ENCODE data around the gene PIM1. TPM values are rescaled to one million over a fixed set of nuclear protein-coding genes. Genes with fewer than 3 reads are reported as not detected.

Gene PIM1
- total and polyA plus RNA-seq, 10 donors: 22.1 to 176 (median 59.3) TPM

DNA sequence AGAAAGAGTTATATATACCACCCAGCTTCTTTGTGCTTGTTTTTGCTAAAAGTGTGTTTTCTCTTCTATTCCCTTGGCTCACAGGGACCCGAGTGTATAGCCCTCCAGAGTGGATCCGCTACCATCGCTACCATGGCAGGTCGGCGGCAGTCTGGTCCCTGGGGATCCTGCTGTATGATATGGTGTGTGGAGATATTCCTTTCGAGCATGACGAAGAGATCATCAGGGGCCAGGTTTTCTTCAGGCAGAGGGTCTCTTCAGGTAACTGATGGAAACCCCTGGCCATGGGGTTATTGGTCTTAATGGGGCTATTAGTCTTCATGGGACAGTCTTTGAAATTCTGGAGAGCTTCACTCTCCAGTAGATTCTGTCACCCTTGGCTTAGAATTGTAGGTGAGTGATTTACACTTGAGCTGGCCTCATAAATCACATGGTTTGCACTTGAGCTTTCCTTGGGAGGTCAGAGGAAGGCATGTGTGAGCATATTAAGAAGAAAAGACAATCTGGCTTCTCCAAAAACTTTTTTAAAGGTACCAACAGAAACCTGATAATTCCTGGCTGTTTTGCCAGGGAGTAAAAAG, 3.0 kb downstream of the PIM1 start:
- Histone ChIP-seq H3K4me1 (peaks cover 48 to 93% (median 89%) of the 10 kb centered on the region in 6 donors), H3K27ac (peak overlapping the region; percentile 2 to 96 (median 92)), H3K9me3 (no peaks in the 10 kb centered on the region), H3K4me3 (peak overlapping the region; percentile 20 to 98 (median 92)), H3K36me3 (peaks cover 0 to 51% (median 32%) of the 10 kb centered on the region in 6 donors), H3K27me3 (replicated peaks in 1 of 7) (peaks cover 0 to 9% (median 0%) of the 10 kb centered on the region in 7 donors)
- DNase-seq: no peak
- intact Hi-C loops (cut with DNase I; ENCODE audit: low total_unique reads): loop anchor here (2.0 kb wide), 1 partner anchor 122 kb away; no protein-coding TSS in a partner anchor
- TF ChIP-seq POLR2AphosphoS5 (IDR thresholded peaks at IDR 0.05) (no peak), POLR2A (IDR thresholded peaks at IDR 0.05) (no peak)
- TF ChIP-seq, protein P1, sequence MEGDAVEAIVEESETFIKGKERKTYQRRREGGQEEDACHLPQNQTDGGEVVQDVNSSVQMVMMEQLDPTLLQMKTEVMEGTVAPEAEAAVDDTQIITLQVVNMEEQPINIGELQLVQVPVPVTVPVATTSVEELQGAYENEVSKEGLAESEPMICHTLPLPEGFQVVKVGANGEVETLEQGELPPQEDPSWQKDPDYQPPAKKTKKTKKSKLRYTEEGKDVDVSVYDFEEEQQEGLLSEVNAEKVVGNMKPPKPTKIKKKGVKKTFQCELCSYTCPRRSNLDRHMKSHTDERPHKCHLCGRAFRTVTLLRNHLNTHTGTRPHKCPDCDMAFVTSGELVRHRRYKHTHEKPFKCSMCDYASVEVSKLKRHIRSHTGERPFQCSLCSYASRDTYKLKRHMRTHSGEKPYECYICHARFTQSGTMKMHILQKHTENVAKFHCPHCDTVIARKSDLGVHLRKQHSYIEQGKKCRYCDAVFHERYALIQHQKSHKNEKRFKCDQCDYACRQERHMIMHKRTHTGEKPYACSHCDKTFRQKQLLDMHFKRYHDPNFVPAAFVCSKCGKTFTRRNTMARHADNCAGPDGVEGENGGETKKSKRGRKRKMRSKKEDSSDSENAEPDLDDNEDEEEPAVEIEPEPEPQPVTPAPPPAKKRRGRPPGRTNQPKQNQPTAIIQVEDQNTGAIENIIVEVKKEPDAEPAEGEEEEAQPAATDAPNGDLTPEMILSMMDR (IDR thresholded peaks at IDR 0.05 in 8 of 11, conservative IDR thresholded peaks at IDR 0.05 in 3 of 11): no peak
- WGBS, 5 donors: 52 to 86% (median 63%) methylated on average over 7 of the region's 7 CpGs

DNA sequence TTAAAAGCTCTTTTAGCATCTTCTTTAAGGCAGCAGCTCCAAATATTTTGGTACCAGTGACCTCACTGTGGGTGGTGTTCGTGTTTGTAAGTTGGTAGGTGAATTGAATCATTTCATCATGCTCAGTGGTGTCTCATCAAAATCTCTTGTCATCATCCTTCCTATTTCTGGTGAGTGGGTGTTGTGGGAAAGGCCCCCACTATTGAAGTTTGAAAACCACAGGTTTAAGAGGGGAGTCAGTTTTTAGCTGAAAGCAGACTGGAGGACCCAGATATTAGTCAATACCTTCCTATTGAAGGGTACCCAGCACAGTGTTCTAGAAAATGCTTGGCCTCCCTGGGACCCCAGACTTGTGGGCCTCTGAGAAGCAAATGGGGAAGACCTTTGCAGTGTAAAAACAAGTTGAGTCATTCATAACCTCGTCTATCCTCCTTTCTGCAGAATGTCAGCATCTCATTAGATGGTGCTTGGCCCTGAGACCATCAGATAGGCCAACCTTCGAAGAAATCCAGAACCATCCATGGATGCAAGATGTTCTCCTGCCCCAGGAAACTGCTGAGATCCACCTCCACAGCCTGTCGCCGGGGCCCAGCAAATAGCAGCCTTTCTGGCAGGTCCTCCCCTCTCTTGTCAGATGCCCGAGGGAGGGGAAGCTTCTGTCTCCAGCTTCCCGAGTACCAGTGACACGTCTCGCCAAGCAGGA, 3.7 kb downstream of the PIM1 start:
- Histone ChIP-seq H3K4me1 (peaks cover 46 to 93% (median 88%) of the 10 kb centered on the region in 6 donors), H3K27me3 (replicated peaks in 1 of 7) (peaks cover 0 to 9% (median 0%) of the 10 kb centered on the region in 7 donors), H3K27ac (peak overlapping the region; percentile 27 to 96 (median 92)), H3K4me3 (peak overlapping the region; percentile 20 to 98 (median 92)), H3K9me3 (no peaks in the 10 kb centered on the region), H3K36me3 (peaks cover 0 to 51% (median 32%) of the 10 kb centered on the region in 6 donors)
- WGBS, 5 donors: 32 to 50% (median 41%) methylated on average over 3 to 9 of the region's 9 CpGs
- peak; percentile 79 for DNase-seq
- TF ChIP-seq POLR2AphosphoS5 (IDR thresholded peaks at IDR 0.05) (peak in 1 of 3 donors; percentile 8), POLR2A (IDR thresholded peaks at IDR 0.05) (no peak)
- intact Hi-C loops (cut with DNase I; ENCODE audit: low total_unique reads): loop anchor here (2.0 kb wide), 1 partner anchor 123 kb away; no protein-coding TSS in a partner anchor

DNA sequence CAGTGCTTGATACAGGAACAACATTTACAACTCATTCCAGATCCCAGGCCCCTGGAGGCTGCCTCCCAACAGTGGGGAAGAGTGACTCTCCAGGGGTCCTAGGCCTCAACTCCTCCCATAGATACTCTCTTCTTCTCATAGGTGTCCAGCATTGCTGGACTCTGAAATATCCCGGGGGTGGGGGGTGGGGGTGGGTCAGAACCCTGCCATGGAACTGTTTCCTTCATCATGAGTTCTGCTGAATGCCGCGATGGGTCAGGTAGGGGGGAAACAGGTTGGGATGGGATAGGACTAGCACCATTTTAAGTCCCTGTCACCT, 4.2 kb downstream of the PIM1 start:
- intact Hi-C loops (cut with DNase I; ENCODE audit: low total_unique reads): no loop called here
- Histone ChIP-seq H3K36me3 (peaks cover 0 to 51% (median 32%) of the 10 kb centered on the region in 6 donors), H3K9me3 (no peaks in the 10 kb centered on the region), H3K27ac (peak overlapping the region; percentile 27 to 96 (median 92)), H3K4me1 (peaks cover 45 to 91% (median 83%) of the 10 kb centered on the region in 6 donors), H3K27me3 (replicated peaks in 1 of 7) (peaks cover 0 to 9% (median 0%) of the 10 kb centered on the region in 7 donors), H3K4me3 (peak overlapping the region in 7 of 8 donors; percentile 78 to 98 (median 93))
- TF ChIP-seq POLR2AphosphoS5 (IDR thresholded peaks at IDR 0.05): no peak
- DNase-seq: no peak
- WGBS, 5 donors: 52 to 74% (median 58%) methylated on average over 2 to 3 of the region's 3 CpGs

DNA sequence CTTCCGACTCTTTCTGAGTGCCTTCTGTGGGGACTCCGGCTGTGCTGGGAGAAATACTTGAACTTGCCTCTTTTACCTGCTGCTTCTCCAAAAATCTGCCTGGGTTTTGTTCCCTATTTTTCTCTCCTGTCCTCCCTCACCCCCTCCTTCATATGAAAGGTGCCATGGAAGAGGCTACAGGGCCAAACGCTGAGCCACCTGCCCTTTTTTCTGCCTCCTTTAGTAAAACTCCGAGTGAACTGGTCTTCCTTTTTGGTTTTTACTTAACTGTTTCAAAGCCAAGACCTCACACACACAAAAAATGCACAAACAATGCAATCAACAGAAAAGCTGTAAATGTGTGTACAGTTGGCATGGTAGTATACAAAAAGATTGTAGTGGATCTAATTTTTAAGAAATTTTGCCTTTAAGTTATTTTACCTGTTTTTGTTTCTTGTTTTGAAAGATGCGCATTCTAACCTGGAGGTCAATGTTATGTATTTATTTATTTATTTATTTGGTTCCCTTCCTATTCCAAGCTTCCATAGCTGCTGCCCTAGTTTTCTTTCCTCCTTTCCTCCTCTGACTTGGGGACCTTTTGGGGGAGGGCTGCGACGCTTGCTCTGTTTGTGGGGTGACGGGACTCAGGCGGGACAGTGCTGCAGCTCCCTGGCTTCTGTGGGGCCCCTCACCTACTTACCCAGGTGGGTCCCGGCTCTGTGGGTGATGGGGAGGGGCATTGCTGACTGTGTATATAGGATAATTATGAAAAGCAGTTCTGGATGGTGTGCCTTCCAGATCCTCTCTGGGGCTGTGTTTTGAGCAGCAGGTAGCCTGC, 4.8 kb downstream of the PIM1 start:
- no peak for DNase-seq
- Histone ChIP-seq H3K27ac (peak overlapping the region; percentile 27 to 96 (median 92)), H3K4me3 (peak overlapping the region in 7 of 8 donors; percentile 78 to 98 (median 93)), H3K9me3 (no peaks in the 10 kb centered on the region), H3K36me3 (peaks cover 0 to 51% (median 32%) of the 10 kb centered on the region in 6 donors), H3K27me3 (replicated peaks in 1 of 7) (peaks cover 0 to 9% (median 0%) of the 10 kb centered on the region in 7 donors), H3K4me1 (peaks cover 45 to 90% (median 80%) of the 10 kb centered on the region in 6 donors)
- peak in 2 of 3 donors; percentile 36 to 69 for TF ChIP-seq POLR2AphosphoS5 (IDR thresholded peaks at IDR 0.05)
- TF ChIP-seq, protein P1 (IDR thresholded peaks at IDR 0.05 in 8 of 11, conservative IDR thresholded peaks at IDR 0.05 in 3 of 11): no peak
- TF ChIP-seq POLR2A (IDR thresholded peaks at IDR 0.05): no peak
- 73 to 81% (median 76%) methylated on average over 10 of the region's 10 CpGs for WGBS, 5 donors
- intact Hi-C loops (cut with DNase I; ENCODE audit: low total_unique reads): loop anchor here (5.0 kb wide), 1 partner anchor 142 kb away; no protein-coding TSS in a partner anchor
